GM19395 (cell line): ENCODE results near the gene CCDC121.
"Not testable (repeated sequence)": the region's sequence is repeated elsewhere in the genome, so short reads cannot be mapped to it uniquely, and the experiment has no call there.

ENCODE experiments used
- ATAC-seq: cut with Tn5 transposase; IDR thresholded peaks from one replicate; pipeline ENCODE4 v1.9.1; 2021; ENCODE audit warnings: mild to moderate bottlenecking, moderate library complexity; ENCODE audit not compliant: unreplicated experiment

CCDC121 gene

DNA sequence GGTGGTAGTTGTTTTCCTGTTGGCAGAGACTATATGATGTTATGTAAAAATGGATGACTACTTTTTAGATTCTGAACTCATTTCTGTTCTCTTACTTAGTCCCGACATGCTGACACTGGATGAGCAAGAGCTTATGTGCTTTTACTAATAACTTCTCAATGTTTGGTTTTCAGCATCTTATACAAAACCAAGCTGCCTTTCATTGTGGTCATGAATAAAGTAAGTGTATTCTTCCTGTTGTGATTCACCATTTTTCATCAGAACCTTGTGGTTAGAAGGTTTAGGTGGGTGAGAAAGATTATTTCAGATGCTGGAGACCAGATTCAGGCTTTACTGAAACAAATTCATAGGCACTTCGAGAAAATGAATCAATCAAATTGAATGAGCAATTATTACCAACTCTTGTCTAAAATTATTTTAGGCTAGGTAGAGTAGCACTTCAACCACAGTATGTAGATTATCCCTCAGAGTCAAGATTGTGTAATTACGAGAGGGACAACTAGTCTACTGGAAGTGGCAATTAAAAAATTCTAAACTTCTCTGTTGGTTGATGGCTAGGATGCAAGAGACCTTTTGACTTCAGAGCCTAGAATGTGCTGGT lies 9.3 kb upstream of the CCDC121 start:
- ATAC-seq = no peak

DNA sequence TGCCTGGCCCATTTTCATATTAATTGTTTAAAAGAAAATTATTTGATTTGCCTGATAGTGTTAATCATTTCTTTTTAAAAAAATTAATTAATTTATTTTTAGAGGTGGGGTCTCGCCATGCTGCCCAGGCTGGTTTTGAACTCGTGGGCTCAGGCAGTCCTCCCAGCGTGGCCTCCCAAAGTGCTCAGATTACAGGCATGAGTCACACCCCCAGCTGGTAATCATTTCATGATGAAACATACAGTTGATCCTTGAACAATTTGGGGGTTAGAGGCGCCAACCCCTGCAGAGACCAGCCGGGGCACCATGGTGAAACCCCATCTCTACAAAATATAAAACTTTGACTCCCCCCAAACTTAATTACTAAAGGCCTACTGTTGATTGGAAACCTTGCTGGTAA lies 8.0 kb upstream of the CCDC121 start:
- no peak for ATAC-seq

GRCh38 chr2:27634291-27634690 lies 5.5 kb upstream of the CCDC121 start:
- ATAC-seq = no peak

DNA sequence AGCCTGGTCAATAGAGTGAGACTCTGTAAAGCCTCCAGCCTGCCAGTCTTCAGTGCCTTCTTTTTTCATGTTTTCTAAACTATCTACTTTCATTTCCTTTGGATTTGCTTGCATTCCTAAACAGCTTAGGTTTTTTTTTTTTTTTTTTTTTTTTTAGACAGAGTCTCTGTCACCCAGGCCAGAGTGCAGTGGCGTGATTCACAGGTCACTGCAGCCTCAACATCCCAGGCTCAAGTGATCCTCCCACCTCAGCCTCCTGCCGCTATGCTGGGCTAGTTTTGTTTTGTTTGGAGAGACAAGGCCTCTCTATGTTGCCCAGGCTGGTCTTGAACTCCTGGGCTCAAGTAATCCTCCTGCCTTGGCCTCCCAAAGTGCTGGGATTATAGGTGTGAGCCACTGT lies 1.4 kb upstream of the CCDC121 start:
- not testable (repeated sequence) for ATAC-seq

DNA sequence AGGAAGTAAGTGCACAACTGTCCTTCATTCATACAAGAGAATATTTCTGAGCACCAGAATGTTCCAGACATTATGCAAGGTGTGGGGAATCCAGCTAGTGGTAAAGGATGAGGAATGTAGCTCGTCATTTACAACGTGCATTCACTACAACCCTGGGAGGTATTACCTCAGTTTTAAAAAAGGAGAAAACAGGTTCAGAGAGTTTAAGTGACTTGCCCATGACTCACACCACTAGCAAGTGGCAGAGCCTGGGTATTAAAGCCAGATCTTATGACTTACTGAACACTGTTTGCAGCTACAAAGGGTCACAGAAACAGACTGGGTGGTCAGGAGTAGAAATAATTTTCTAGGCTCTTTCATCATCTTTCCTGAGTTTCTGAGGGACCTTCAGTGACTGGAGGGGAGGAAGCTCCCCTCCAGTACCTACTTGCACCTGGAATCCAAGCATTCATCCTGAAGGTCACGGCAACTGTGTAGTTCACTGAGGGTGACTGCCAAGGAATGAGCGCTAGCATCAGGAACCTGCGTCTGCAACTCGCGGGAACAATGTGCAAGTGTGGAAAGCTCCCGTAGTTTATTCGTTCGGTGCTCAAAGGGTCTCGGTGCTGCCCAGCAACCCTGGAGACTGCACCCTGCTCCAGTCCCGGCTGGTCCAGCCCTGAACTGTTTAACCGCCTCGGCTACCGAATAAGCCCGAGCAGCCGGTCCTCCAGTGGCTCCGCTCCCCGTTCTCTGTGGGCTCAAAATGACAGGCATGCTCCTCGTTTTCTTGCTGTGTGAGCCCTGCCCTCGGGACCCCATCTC lies 647 bp downstream of the CCDC121 start:
- peak; percentile 44 for ATAC-seq

- ATAC-seq = not testable (repeated sequence)
Measured at GRCh38 chr2:27626921-27627320, 1.9 kb downstream of the CCDC121 start.

DNA sequence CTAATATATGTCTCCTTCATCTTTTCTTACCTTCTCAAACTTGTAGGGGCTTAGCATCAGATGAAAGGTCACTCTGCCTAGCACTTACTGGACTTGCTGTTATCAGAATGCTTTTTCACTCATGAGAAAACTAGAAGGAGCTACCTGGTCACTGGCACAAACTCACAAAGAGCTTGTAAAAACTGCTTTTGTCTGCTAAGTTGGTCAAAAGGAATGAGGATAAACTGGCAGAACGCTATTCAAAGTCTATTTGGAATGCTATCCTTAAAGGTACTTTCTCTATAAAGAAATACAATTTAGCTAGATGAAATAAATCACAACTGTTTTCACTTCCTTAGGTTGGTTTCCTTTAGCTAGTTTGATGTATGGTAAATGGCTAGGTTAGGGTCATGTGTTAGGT lies 2.5 kb downstream of the CCDC121 start:
- ATAC-seq = not testable (repeated sequence)

DNA sequence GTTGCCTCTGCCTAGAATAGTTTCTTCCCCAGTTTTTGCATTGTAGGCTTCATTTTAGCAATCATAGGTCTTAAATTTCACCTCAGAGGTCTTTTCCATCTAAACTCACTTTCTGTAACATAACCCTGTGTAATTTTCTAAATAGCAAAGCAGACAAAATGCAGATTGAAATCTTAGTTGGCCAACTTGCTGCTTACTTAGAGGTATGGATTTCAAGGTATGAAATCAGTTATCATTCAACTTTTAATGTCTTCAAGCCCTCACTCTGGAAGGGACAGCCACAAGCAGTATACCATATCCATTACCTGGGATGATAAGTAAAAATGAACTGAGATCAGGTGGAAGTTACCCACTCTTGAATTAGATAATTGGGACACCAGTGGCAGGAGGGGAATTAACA lies 3.9 kb downstream of the CCDC121 start:
- ATAC-seq = no peak

- ATAC-seq = no peak
Measured at GRCh38 chr2:27622921-27623384, 5.9 kb downstream of the CCDC121 start.

DNA sequence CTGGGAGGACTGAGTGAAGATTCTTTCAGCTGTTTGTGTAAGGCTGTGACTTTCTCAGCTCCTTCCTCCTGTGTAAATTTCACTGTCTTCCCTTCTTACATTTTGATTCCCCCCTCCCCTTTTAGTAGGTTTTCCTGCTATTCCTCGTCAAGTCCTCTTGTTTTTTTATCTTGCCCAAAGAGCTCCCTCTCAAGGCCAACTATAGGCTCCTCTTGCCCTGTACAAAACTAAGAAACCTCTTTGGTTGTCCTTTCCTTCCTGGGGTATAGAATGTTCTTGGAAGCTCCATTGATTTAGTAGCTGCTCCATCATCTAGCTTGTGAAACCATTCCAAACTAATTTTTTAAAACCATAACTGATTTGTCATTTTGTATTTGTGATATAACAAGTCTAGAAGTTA lies 7.3 kb downstream of the CCDC121 start:
- ATAC-seq = no peak

DNA sequence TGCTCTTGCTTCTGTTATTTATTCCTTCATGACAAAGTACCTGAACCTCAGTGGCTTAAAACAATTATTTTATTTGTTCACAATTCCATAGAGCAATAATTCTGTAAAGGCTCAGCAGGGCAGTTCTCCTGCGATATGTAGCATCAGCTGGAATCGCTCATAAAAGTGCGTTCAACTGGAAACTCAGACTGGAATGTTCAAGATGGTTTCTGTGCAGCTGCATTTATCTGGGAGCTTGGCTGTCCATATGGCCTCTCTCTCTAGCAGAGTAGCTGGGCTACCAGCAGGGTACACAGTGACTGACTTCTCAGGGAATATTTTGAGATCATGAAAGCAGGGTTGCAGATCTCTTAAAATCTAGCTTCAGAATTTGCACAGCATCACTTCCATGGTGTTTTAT lies 13.5 kb downstream of the CCDC121 start:
- ATAC-seq = no peak

DNA sequence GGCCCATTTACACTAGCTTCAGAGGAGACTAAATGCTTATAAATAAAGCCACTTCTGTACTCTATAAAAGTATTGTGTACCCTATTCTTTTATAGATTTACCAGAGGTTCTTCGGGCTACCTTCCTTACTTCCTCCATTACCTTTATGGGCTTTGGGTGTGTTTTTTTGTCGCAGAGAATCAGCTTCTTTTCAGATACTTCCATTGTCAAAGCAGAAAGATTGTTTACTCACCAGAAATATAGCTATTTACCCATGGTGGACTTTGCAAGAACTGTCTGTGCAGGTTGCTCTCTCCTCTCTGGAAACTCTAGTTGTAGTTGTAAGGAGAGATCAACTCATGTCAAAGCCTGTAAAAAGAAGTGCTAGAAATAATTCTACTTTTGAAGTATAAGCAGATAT lies 14.8 kb downstream of the CCDC121 start:
- ATAC-seq = no peak

GRCh38 chr2:27606611-27607010 lies 22.2 kb downstream of the CCDC121 start:
- ATAC-seq = no peak

DNA sequence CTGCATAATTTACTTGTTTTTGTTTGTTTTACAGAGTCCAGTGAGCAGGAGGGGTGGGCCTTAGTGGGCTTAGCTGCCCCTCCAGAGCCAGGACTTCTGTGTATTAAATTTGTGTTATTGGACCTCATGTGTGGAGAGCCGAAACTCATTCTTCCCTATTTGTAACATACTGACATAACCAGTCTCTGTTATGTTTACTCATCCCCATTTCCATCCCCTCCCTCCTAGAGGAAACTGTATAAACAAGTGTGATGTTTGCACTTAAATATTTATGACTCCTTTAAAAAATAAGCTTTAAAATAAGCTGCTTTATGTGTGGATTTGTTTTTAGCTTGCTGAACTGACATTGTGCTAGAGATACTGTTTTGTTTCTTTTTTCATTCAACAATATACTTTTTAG lies 32.2 kb downstream of the CCDC121 start:
- no peak for ATAC-seq

GRCh38 chr2:27595412-27595811 lies 33.4 kb downstream of the CCDC121 start:
- not testable (repeated sequence) for ATAC-seq

DNA sequence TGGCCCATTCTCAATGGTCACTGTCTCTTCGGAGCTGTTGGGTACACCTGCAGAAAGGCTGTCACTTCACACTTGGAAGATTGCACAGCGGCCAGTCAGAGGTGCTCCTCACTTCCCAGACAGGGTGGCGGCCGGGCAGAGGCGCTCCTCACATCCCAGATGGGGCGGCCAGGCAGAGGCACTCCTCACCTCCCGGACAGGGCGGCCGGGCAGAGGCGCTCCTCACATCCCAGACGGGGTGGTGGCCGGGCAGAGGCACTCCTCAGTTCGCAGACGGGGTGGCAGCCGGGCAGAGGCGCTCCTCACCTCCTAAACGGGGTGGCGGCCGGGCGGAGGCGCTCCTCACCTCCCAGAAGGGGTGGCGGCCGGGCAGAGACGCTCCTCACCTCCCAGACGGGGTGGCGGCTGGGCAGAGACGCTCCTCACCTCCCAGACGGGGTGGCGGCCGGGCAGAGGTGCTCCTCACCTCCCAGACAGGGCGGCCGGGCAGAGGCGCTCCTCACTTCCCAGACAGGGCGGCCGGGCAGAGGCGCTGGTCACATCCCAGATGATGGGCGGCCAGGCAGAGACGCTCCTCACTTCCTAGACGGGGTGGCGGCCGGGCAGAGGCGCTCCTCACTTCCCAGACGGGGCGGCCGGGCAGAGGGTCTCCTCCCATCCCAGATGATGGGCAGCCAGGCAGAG lies 34.6 kb downstream of the CCDC121 start:
- ATAC-seq = not testable (repeated sequence)

DNA sequence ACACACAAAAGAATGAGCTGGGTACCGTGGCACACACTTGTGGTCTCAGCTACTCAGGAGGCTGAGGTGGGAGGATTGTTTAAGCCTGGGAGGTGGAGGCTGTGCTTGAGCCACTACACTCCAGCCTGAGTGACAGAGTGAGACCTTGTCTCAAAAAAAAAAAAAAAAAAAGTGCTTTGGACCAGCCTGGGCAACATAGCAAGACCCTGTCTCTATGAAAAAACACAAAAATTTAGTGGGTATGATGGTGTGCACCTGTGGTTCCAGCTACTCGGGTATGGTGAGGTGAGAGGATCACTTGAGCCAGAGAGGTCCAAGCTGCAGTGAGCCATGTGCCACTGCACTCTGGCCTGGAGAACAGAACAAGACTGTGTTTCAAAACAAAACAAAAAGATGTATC lies 35.6 kb downstream of the CCDC121 start:
- no peak for ATAC-seq

- ATAC-seq = no peak
Measured at GRCh38 chr2:27591745-27592144, 37.1 kb downstream of the CCDC121 start.

DNA sequence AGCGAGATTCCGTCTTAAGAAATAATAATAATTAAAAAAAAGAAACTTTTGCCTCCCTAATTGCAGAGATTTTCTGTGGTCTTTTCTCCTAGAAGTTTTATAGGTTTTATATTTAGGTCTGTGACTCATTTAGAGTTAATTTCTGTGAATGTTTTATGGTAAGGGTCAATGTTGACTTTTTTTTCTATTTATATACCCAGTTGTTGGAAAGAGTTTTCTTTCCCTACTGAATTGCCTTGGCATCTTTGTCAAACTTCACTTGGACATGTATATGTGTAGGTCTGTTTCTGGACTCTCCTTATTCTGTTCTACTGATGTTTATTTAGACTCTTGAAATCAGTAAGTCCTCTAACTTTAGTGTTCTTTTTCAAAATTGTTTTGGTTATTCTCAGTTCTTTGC lies 40.5 kb downstream of the CCDC121 start:
- ATAC-seq = no peak

DNA sequence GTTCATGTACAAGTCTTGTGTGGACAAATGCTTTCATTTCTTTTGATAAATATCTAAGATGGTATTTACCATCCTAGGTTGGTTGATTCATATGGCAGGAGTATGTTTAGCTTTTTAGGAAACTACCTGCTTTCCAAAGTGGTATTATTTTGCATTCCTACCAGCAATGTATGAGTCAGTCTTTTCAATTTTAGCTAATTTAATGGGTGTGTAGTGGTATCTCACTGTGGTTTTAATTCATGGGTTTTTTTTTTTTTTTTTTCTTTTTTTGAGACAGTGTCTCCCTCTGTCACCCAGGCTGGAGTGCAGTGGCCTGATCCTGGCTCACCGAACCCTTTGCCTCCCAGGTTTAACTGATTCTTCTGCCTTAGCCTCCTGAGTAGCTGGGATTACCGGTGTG lies 41.8 kb downstream of the CCDC121 start:
- ATAC-seq = no peak

GRCh38 chr2:27584597-27584996 lies 44.2 kb downstream of the CCDC121 start:
- ATAC-seq = no peak

DNA sequence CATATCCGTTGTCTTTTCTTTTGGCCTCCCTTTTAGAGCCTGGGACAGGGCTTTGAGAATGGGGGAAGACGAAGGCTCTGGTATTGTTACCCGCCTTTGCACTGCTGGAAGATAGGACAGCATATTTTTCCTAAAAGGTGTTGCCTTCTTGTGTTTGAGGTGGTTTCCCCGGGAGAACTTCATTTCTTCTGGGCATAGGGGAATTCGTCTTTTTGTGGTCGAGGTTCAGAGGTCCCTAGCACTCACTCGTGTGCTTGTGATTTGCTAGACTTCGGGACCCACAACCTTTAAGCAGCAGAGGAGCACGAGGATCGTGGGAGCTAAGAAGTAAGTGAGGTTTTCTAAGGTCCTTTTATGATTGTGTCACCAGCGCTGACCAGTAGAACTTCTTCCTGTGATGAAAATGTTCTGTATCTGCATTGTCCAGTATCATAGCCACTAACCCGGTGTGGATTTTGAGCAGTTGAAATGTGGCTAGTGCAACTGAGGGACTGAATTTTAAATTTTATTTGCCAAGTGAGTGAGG lies 45.4 kb downstream of the CCDC121 start:
- no peak for ATAC-seq
